ENCODE data around the gene RSRC1.

The RSRC1 gene

DNA sequence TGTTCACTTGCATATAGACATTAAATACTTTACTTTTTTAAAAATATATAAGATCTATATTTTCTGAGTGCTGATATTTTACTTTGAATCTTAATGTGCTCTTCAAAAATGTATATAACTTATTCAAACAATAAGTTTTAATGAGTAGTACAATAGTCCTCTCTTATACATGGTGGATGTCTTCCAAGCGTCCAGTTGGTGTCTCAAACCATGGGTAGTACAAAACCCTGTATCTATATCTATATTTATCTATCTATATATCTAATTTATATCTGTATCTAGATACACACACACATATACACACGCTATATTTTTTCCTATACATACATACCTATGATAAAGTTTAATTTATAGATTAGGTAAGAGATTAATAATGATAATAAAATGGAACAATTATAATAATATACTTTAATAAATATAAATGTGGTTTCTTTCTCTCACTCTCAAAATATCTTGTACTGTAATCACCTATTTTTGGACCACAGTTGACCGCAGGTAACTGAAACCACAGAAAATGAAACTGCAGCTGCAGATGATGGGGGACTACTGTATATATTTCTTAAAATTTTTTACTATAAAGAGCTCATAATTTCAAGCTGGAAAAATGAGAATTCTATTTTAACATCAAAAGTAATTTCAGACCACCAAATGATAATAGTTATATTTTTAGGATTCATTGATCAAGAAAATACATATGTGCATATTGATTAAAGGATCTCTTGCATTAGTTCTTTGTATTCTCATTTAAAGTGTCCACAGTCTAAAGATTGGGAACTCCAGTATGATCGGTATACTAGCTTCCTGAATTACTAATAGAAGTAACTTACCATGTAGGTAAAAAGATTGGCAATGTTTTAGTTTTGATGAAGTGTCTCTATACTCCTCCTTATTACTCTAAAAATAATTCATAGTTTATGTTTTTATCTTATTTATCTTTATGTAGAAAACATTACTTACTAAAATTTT is 246.0 kb downstream of the RSRC1 start:
- TF ChIP-seq NFIC (IDR thresholded peaks at IDR 0.05) (no peak), FOXM1 (IDR thresholded peaks at IDR 0.05; ENCODE audit: borderline replicate concordance, low read depth) (no peak), EP300 (IDR thresholded peaks at IDR 0.05; ENCODE audit: borderline replicate concordance) (no peak), ZBTB7A (IDR thresholded peaks at IDR 0.05; ENCODE audit: low read depth) (no peak), YY1 (IDR thresholded peaks at IDR 0.05; ENCODE audit: low read depth) (no peak), EGR1 (IDR thresholded peaks at IDR 0.05) (no peak)
- TF ChIP-seq, protein P1, sequence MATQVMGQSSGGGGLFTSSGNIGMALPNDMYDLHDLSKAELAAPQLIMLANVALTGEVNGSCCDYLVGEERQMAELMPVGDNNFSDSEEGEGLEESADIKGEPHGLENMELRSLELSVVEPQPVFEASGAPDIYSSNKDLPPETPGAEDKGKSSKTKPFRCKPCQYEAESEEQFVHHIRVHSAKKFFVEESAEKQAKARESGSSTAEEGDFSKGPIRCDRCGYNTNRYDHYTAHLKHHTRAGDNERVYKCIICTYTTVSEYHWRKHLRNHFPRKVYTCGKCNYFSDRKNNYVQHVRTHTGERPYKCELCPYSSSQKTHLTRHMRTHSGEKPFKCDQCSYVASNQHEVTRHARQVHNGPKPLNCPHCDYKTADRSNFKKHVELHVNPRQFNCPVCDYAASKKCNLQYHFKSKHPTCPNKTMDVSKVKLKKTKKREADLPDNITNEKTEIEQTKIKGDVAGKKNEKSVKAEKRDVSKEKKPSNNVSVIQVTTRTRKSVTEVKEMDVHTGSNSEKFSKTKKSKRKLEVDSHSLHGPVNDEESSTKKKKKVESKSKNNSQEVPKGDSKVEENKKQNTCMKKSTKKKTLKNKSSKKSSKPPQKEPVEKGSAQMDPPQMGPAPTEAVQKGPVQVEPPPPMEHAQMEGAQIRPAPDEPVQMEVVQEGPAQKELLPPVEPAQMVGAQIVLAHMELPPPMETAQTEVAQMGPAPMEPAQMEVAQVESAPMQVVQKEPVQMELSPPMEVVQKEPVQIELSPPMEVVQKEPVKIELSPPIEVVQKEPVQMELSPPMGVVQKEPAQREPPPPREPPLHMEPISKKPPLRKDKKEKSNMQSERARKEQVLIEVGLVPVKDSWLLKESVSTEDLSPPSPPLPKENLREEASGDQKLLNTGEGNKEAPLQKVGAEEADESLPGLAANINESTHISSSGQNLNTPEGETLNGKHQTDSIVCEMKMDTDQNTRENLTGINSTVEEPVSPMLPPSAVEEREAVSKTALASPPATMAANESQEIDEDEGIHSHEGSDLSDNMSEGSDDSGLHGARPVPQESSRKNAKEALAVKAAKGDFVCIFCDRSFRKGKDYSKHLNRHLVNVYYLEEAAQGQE (IDR thresholded peaks at IDR 0.05; ENCODE audit: low read depth): no peak

DNA sequence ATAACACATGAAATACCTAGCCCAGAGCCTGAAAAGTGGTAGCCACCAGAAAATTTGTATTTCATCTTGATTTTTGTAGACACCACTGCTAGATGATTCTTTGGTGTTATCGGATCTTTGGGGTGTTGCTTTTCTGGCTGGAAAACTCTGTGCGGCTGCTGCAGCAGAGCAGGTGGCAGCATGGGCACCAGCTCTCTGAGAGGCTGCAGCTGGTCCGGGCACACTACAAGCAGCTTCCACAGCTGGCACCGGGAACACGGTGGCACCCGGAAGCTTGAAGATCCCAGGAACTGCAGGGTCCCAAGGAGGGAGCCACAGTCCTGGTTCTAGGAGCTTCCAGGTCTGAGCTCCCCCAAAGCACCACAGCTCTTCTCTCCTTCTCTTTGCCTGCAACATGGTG is 249.4 kb downstream of the RSRC1 start:
- no peak for TF ChIP-seq ZBTB7A (IDR thresholded peaks at IDR 0.05; ENCODE audit: low read depth)
- TF ChIP-seq, protein P1 (IDR thresholded peaks at IDR 0.05; ENCODE audit: low read depth): no peak
- no peak for TF ChIP-seq TAF1 (IDR thresholded peaks at IDR 0.05; ENCODE audit: low read depth)
- TF ChIP-seq FOXM1 (IDR thresholded peaks at IDR 0.05; ENCODE audit: borderline replicate concordance, low read depth): no peak
- TF ChIP-seq, protein P2, sequence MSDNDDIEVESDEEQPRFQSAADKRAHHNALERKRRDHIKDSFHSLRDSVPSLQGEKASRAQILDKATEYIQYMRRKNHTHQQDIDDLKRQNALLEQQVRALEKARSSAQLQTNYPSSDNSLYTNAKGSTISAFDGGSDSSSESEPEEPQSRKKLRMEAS (IDR thresholded peaks at IDR 0.05): no peak
- no peak for TF ChIP-seq CREB1 (IDR thresholded peaks at IDR 0.05; ENCODE audit: low read depth)
- TF ChIP-seq NFIC (IDR thresholded peaks at IDR 0.05): no peak
- no peak for TF ChIP-seq RAD21 (IDR thresholded peaks at IDR 0.05; ENCODE audit: low read depth)
- no peak for TF ChIP-seq CEBPB (IDR thresholded peaks at IDR 0.05)
- no peak for TF ChIP-seq TEAD4 (IDR thresholded peaks at IDR 0.05)
- TF ChIP-seq EGR1 (IDR thresholded peaks at IDR 0.05): no peak
- TF ChIP-seq, protein P3, sequence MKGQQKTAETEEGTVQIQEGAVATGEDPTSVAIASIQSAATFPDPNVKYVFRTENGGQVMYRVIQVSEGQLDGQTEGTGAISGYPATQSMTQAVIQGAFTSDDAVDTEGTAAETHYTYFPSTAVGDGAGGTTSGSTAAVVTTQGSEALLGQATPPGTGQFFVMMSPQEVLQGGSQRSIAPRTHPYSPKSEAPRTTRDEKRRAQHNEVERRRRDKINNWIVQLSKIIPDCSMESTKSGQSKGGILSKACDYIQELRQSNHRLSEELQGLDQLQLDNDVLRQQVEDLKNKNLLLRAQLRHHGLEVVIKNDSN (IDR thresholded peaks at IDR 0.05): no peak
- no peak for TF ChIP-seq YY1 (IDR thresholded peaks at IDR 0.05; ENCODE audit: low read depth)
- no peak for TF ChIP-seq TCF12 (IDR thresholded peaks at IDR 0.05; ENCODE audit: low read depth)
- no peak for TF ChIP-seq EP300 (IDR thresholded peaks at IDR 0.05; ENCODE audit: borderline replicate concordance)

DNA sequence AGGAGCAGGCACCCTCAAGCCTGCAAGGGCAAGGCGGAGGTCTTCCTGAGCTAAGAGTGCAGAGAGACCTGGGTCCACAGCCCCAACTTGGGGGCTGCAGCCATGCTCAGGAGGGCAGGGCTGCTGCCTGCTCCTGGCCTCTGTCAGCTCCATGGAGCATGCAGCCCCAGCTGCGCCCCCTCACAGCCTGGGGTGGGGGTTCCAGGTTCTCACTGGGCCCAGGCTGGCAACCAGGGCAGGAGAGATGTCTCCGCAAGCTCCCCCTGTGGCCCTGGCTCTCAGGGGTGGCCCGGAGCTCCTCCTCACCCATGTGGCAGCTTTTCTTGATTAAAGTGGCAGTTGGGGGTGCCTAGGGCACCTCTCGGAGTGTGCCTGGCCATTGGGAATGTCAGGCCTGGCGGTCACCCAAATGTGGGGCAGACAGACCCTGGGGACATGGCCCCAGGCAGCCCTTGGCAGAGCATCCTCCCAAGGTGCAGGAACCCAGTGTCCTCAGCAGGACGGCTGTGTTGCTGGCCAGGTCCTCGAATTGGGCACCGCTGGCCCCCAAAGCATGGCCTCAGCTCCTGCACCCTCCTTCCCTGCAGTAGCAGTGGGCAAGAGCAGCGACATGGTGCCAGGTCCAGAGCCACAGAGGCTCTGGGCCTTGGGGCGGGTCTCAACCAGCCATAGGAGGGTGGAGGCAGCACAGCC is 251.0 kb downstream of the RSRC1 start:
- TF ChIP-seq TCF12 (IDR thresholded peaks at IDR 0.05; ENCODE audit: low read depth) (no peak), TAF1 (IDR thresholded peaks at IDR 0.05; ENCODE audit: low read depth) (no peak), TEAD4 (IDR thresholded peaks at IDR 0.05) (no peak), FOXM1 (IDR thresholded peaks at IDR 0.05; ENCODE audit: borderline replicate concordance, low read depth) (no peak), NFIC (IDR thresholded peaks at IDR 0.05) (no peak), CREB1 (IDR thresholded peaks at IDR 0.05; ENCODE audit: low read depth) (no peak), RAD21 (IDR thresholded peaks at IDR 0.05; ENCODE audit: low read depth) (no peak), EP300 (IDR thresholded peaks at IDR 0.05; ENCODE audit: borderline replicate concordance) (no peak), YY1 (IDR thresholded peaks at IDR 0.05; ENCODE audit: low read depth) (no peak), ZBTB7A (IDR thresholded peaks at IDR 0.05; ENCODE audit: low read depth) (no peak), CEBPB (IDR thresholded peaks at IDR 0.05) (no peak)
- TF ChIP-seq, protein P1 (IDR thresholded peaks at IDR 0.05; ENCODE audit: low read depth): no peak
- TF ChIP-seq, protein P2 (IDR thresholded peaks at IDR 0.05): no peak
- TF ChIP-seq, protein P3 (IDR thresholded peaks at IDR 0.05): no peak

All from Ishikawa (cell line).